GM12875 (cell line): ENCODE results near the gene LMOD2.

Experiments used
- H3K4me3 ChIP-seq: one replicate; pipeline ENCODE4 v1.5.1; 2011; ENCODE audit warnings: low read depth, low read length, control low read depth
- CTCF ChIP-seq: IDR thresholded peaks from 2 replicates; pipeline ENCODE4 v1.5.1; 2011; ENCODE audit warnings: low read depth, mild to moderate bottlenecking, control low read depth, inconsistent platforms, low read length, moderate library complexity, borderline replicate concordance; ENCODE audit not compliant: insufficient read depth

LMOD2 gene

GRCh38 chr7:123655614-123656013 lies at the start of gene LMOD2:
LMOD2 (plus strand) TSS chr7:123655866; CDS start chr7:123655964, 98 bp downstream.
- no peak within 1 kb of the TSS for H3K4me3 ChIP-seq
- no peak for TF ChIP-seq CTCF

GRCh38 chr7:123607423-123607975 lies 48.2 kb upstream of the LMOD2 start:
- no peak overlapping the region for H3K4me3 ChIP-seq
- TF ChIP-seq CTCF: no peak

- no peak overlapping the region for H3K4me3 ChIP-seq
- no peak for TF ChIP-seq CTCF
Observed at GRCh38 chr7:123608991-123609882, 46.4 kb upstream of the LMOD2 start.

GRCh38 chr7:123609883-123610239 lies 45.8 kb upstream of the LMOD2 start:
- no peak for TF ChIP-seq CTCF
- H3K4me3 ChIP-seq: no peak overlapping the region

- H3K4me3 ChIP-seq: no peak overlapping the region
- no peak for TF ChIP-seq CTCF
Observed at GRCh38 chr7:123612024-123612423, 43.6 kb upstream of the LMOD2 start.

- H3K4me3 ChIP-seq: no peak overlapping the region
- no peak for TF ChIP-seq CTCF
Observed at GRCh38 chr7:123615344-123615743, 40.3 kb upstream of the LMOD2 start.

GRCh38 chr7:123616223-123616622 lies 39.4 kb upstream of the LMOD2 start:
- TF ChIP-seq CTCF: no peak
- H3K4me3 ChIP-seq: no peak overlapping the region
